NB4 (cell line): ENCODE results near the gene ZFHX3.

Experiments
- DNase-seq: peaks from one replicate; pipeline ENCODE4 v3.0.0; 2010; ENCODE audit warnings: low read depth
- H3K4me3 ChIP-seq: one replicate; pipeline ENCODE4 v1.5.1; 2011; ENCODE audit warnings: mild to moderate bottlenecking, low read depth, low read length, moderate library complexity
- CTCF ChIP-seq: IDR thresholded peaks from one replicate; pipeline ENCODE4 v1.5.1; 2012; ENCODE audit warnings: low read depth, low read length
- MAX ChIP-seq: IDR thresholded peaks from 2 replicates; pipeline ENCODE4 v1.6.1; 2011; ENCODE audit warnings: low read depth, low read length
- MYC ChIP-seq: IDR thresholded peaks from 2 replicates; pipeline ENCODE4 v1.6.1; 2011; ENCODE audit warnings: low read depth, low read length
- POLR2A ChIP-seq: IDR thresholded peaks from 2 replicates; pipeline ENCODE4 v1.6.1; 2011; ENCODE audit warnings: mild to moderate bottlenecking; ENCODE audit not compliant: insufficient read length; ENCODE audit errors: extremely low read depth

The ZFHX3 gene

GRCh38 chr16:72811188-72811720 lies 236.7 kb downstream of the ZFHX3 start:
- no peak for DNase-seq
- no peak overlapping the region for H3K4me3 ChIP-seq
- TF ChIP-seq POLR2A (no peak), MAX (no peak), MYC (no peak), CTCF (no peak)

- no peak overlapping the region for H3K4me3 ChIP-seq
- TF ChIP-seq MAX (no peak), MYC (no peak), POLR2A (no peak), CTCF (no peak)
- no peak for DNase-seq
Measured at GRCh38 chr16:72810480-72810879, 237.4 kb downstream of the ZFHX3 start.

GRCh38 chr16:72809446-72809845 lies 238.5 kb downstream of the ZFHX3 start:
- TF ChIP-seq MYC (no peak), CTCF (no peak), MAX (no peak), POLR2A (no peak)
- no peak overlapping the region for H3K4me3 ChIP-seq
- no peak for DNase-seq

- no peak for DNase-seq
- TF ChIP-seq MAX (no peak), MYC (no peak), POLR2A (no peak)
- H3K4me3 ChIP-seq = no peak overlapping the region
Measured at GRCh38 chr16:72808754-72809153, 239.2 kb downstream of the ZFHX3 start.

- H3K4me3 ChIP-seq = no peak overlapping the region
- TF ChIP-seq CTCF (no peak), POLR2A (no peak), MAX (no peak), MYC (no peak)
- DNase-seq = no peak
Measured at GRCh38 chr16:72807245-72807644, 240.7 kb downstream of the ZFHX3 start.

GRCh38 chr16:72805486-72805885 lies 242.4 kb downstream of the ZFHX3 start:
- DNase-seq = no peak
- no peak for TF ChIP-seq POLR2A
- no peak for TF ChIP-seq MAX
- no peak for TF ChIP-seq CTCF
- H3K4me3 ChIP-seq = no peak overlapping the region
